GM19372 (cell line): ENCODE data around the gene IFNK.

Source experiments
- ATAC-seq: cut with Tn5 transposase; IDR thresholded peaks from one replicate; pipeline ENCODE4 v1.9.1; 2021; ENCODE audit warnings: mild to moderate bottlenecking, low read depth, moderate library complexity; ENCODE audit not compliant: unreplicated experiment

Gene IFNK

DNA sequence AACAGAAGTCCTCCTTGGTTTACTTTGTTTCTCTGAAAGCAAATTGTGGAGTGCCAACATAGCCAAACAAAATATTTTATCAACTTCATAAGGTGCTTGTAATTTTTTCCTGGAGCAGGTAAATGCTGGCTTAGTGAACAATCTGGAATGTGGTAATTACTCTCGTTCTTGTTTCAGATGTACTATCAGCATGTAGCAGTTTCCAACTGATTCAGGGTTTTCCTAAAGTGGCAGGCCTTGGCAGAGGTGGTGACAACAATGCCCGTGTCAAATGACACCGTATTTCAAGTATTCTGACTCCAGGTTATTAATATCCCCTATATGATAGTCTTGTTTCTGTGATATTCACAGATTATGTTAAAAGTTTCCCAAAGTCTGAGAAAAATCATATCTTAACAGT lies 48.0 kb downstream of the IFNK start:
- no peak for ATAC-seq

DNA sequence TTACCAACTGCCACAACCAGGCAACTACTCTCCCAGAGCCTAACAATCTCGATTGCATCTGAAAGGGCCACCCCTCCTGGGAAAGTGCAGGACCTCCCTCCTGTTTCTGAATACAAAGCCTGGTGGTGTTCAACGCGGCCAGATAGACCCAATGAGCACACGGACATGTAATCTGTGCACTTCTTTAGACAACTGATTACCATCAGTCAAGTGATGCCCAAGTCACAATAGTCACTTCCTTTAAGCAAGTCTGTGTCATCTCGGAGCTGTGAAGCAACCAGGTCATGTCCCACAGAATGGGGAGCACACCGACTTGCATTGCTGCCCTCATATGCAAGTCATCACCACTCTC lies 48.5 kb downstream of the IFNK start:
- ATAC-seq: peak; percentile 21

DNA sequence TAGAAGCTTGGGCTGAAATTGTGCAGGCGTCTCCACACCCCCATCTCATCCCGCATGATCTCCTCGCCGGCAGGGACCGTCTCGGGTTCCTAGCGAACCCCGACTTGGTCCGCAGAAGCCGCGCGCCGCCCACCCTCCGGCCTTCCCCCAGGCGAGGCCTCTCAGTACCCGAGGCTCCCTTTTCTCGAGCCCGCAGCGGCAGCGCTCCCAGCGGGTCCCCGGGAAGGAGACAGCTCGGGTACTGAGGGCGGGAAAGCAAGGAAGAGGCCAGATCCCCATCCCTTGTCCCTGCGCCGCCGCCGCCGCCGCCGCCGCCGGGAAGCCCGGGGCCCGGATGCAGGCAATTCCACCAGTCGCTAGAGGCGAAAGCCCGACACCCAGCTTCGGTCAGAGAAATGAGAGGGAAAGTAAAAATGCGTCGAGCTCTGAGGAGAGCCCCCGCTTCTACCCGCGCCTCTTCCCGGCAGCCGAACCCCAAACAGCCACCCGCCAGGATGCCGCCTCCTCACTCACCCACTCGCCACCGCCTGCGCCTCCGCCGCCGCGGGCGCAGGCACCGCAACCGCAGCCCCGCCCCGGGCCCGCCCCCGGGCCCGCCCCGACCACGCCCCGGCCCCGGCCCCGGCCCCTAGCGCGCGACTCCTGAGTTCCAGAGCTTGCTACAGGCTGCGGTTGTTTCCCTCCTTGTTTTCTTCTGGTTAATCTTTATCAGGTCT lies 49.0 kb downstream of the IFNK start, which contains the start of gene C9orf72:
Gene C9orf72, minus strand, starts transcription at position 564 of the 716 bp plus-strand sequence. CDS start 6,361 bp downstream, outside the sequence.
- peak; percentile 61 for ATAC-seq

GRCh38 chr9:27573634-27574590 lies 49.8 kb downstream of the IFNK start:
- ATAC-seq: peak; percentile 83
